ENCODE results near the gene ABCA7. TPM values are rescaled to one million over a fixed set of nuclear protein-coding genes. Genes with fewer than 3 reads are reported as not detected.

The ABCA7 gene
- total and polyA plus RNA-seq, 2 of the 13 experiments (the other 11 are each of a cell fraction or from before 2014, with no cell fraction given), result 4.4 to 32.4 TPM

DNA sequence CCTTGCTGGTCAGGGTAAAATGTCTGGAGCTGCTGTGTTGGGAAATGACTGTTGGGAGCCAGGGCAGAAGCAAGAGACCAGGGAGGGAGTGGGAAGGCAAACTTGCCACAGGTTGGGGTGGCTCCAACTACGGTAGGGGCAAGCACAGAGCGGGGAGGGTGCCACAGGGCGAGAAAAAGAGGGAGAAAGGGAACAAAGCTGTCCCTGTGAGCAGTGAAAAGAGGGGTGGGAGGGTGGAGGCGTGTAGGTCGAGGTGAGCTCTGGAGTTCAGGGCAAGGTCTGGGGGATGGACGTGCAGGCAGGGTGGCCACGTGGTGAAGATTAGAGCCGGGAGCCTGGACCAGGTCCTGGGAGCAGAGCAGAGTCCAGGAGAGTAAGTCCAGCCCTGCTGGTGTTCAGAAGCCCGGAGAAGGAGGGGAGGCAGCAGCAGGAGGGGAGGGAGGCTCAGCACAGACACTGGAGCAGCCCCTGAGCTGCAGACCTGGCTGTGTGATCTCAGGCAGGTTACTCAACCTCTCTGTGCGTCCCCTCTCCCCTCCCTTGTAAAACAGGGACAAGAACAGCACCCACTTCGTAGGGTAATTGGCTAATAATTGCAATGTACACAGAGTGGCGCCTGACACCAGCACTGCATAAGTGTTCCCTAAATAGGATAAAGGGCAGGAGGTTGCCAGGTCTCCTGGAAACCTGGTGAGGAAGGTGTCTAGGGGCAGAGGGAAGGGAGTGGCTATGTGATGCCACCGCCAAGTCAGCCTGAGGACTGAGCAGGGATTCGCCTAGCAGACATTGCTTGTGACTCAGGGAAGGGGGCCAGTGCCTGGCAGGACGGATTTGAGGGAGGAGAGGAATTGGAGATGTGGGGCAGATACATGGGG is 58.5 kb downstream of the ABCA7 start (continued):
- TF ChIP-seq, protein P1, sequence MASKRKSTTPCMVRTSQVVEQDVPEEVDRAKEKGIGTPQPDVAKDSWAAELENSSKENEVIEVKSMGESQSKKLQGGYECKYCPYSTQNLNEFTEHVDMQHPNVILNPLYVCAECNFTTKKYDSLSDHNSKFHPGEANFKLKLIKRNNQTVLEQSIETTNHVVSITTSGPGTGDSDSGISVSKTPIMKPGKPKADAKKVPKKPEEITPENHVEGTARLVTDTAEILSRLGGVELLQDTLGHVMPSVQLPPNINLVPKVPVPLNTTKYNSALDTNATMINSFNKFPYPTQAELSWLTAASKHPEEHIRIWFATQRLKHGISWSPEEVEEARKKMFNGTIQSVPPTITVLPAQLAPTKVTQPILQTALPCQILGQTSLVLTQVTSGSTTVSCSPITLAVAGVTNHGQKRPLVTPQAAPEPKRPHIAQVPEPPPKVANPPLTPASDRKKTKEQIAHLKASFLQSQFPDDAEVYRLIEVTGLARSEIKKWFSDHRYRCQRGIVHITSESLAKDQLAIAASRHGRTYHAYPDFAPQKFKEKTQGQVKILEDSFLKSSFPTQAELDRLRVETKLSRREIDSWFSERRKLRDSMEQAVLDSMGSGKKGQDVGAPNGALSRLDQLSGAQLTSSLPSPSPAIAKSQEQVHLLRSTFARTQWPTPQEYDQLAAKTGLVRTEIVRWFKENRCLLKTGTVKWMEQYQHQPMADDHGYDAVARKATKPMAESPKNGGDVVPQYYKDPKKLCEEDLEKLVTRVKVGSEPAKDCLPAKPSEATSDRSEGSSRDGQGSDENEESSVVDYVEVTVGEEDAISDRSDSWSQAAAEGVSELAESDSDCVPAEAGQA (IDR thresholded peaks at IDR 0.05; ENCODE audit: low read depth), result no peak; the same call in 1 of the 2 replicates
- TF ChIP-seq, protein P1 (CRISPR knock-in tag; IDR thresholded peaks at IDR 0.05; ENCODE audit: borderline replicate concordance), result no peak
- TF ChIP-seq RFXANK (CRISPR knock-in tag; IDR thresholded peaks at IDR 0.05) (no peak), FOXA1 (IDR thresholded peaks at IDR 0.05) (no peak), FOXA1 (CRISPR knock-in tag; IDR thresholded peaks at IDR 0.05) (peak; percentile 52; the same call in 1 of the 2 replicates), ZNF83 (CRISPR knock-in tag; IDR thresholded peaks at IDR 0.05; ENCODE audit: borderline replicate concordance) (peak; percentile 72; the same call in 1 of the 2 replicates), ZMAT3 (CRISPR knock-in tag; conservative IDR thresholded peaks at IDR 0.05) (peak; percentile 85; the same call in 1 of the 2 replicates), TEAD3 (CRISPR knock-in tag; optimal IDR thresholded peaks at IDR 0.05; ENCODE audit: borderline replicate concordance) (no peak), ZBTB26 (CRISPR knock-in tag; IDR thresholded peaks at IDR 0.05; ENCODE audit: borderline replicate concordance) (no peak), ZNF746 (CRISPR knock-in tag; IDR thresholded peaks at IDR 0.05) (peak; percentile 96), ZSCAN29 (CRISPR knock-in tag; conservative IDR thresholded peaks at IDR 0.05) (peak; percentile 83; the same call in 1 of the 2 replicates), SMARCC2 (IDR thresholded peaks at IDR 0.05) (no peak), NCOA5 (CRISPR knock-in tag; IDR thresholded peaks at IDR 0.05) (no peak), THRA (CRISPR knock-in tag; IDR thresholded peaks at IDR 0.05; ENCODE audit: borderline replicate concordance) (no peak; the same call in 1 of the 2 replicates)
- TF ChIP-seq, protein P2, sequence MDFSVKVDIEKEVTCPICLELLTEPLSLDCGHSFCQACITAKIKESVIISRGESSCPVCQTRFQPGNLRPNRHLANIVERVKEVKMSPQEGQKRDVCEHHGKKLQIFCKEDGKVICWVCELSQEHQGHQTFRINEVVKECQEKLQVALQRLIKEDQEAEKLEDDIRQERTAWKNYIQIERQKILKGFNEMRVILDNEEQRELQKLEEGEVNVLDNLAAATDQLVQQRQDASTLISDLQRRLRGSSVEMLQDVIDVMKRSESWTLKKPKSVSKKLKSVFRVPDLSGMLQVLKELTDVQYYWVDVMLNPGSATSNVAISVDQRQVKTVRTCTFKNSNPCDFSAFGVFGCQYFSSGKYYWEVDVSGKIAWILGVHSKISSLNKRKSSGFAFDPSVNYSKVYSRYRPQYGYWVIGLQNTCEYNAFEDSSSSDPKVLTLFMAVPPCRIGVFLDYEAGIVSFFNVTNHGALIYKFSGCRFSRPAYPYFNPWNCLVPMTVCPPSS (IDR thresholded peaks at IDR 0.05), result no peak
- TF ChIP-seq, protein P3, sequence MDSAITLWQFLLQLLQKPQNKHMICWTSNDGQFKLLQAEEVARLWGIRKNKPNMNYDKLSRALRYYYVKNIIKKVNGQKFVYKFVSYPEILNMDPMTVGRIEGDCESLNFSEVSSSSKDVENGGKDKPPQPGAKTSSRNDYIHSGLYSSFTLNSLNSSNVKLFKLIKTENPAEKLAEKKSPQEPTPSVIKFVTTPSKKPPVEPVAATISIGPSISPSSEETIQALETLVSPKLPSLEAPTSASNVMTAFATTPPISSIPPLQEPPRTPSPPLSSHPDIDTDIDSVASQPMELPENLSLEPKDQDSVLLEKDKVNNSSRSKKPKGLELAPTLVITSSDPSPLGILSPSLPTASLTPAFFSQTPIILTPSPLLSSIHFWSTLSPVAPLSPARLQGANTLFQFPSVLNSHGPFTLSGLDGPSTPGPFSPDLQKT (CRISPR knock-in tag; IDR thresholded peaks at IDR 0.05; ENCODE audit: borderline replicate concordance), result no peak

All from HepG2 (cell line).